A549 (cell line): ENCODE measurements around the gene KIR2DL1.

Experiments used
- BHLHE40 ChIP-seq: IDR thresholded peaks from 2 replicates; pipeline ENCODE4 v1.6.1; 2012; ENCODE audit warnings: low read depth, low read length, inconsistent platforms
- CEBPB ChIP-seq, 2 experiments: fragments of >200 bp in 1 of 2; sonication (Bioruptor Twin) in 1 of 2; formaldehyde crosslinking in 1 of 2; IDR thresholded peaks; 2 replicates each; pipeline ENCODE4 v1.6.1; 2012 to 2016
- CTCF ChIP-seq: fragments of >200 bp; sonication (Bioruptor Twin); formaldehyde crosslinking; IDR thresholded peaks from 3 replicates; pipeline ENCODE4 v1.5.1; 2016
- EP300 ChIP-seq, 2 experiments: fragments of >200 bp; sonication (Bioruptor Twin); formaldehyde crosslinking; IDR thresholded peaks; 2 replicates in 1 of 2; 3 replicates in 1 of 2; pipeline ENCODE4 v1.6.1; 2016 to 2017
- GATA3 ChIP-seq: IDR thresholded peaks from 2 replicates; pipeline ENCODE4 v1.6.1; 2012; ENCODE audit warnings: borderline replicate concordance
- KDM1A ChIP-seq: fragments of 200-600 bp; sonication (generic); IDR thresholded peaks from 2 replicates; pipeline ENCODE4 v1.6.1; 2016; ENCODE audit warnings: low read depth, mild to moderate bottlenecking
- NR3C1 ChIP-seq: fragments of >200 bp; sonication (Bioruptor Twin); formaldehyde crosslinking; IDR thresholded peaks from 3 replicates; pipeline ENCODE4 v1.6.1; 2017
- POLR2A ChIP-seq: IDR thresholded peaks from 2 replicates; pipeline ENCODE4 v1.6.1; 2012; ENCODE audit warnings: mild to moderate bottlenecking, low read length
- POLR2AphosphoS2 ChIP-seq: conservative IDR thresholded peaks from 2 replicates; pipeline ENCODE4 v1.6.1; 2012; ENCODE audit warnings: low read length, improper control_type of control experiment, inconsistent platforms
- RCOR1 ChIP-seq: fragments of 150-350 bp; IDR thresholded peaks from 2 replicates; pipeline ENCODE4 v1.6.1; 2014; ENCODE audit warnings: antibody characterized with exemption, low read length, low read depth
- REST ChIP-seq: fragments of 200-600 bp; sonication (generic); IDR thresholded peaks from 2 replicates; pipeline ENCODE4 v1.6.1; 2016; ENCODE audit warnings: antibody characterized with exemption, mild to moderate bottlenecking, moderate library complexity
- TFCP2L1 ChIP-seq: fragments of 250-450 bp; sonication (Bioruptor Pico); IDR thresholded peaks from 2 replicates; pipeline ENCODE4 v1.5.0; 2021; ENCODE audit warnings: mild to moderate bottlenecking
- USF2 ChIP-seq: fragments of 450-650 bp; IDR thresholded peaks from 2 replicates; pipeline ENCODE4 v1.6.1; 2014; ENCODE audit warnings: antibody characterized with exemption

- TF ChIP-seq POLR2A (no peak), BHLHE40 (no peak), CTCF (no peak), EP300 (IDR thresholded peaks at IDR 0.05) (no peak), TFCP2L1 (CRISPR knock-in tag) (no peak), CEBPB (IDR thresholded peaks at IDR 0.05) (no peak), POLR2AphosphoS2 (no peak), GATA3 (no peak), RCOR1 (no peak), USF2 (no peak), REST (no peak), NR3C1 (no peak), KDM1A (no peak)
Observed at GRCh38 chr19:54804571-54804970, 35.0 kb downstream of the KIR2DL1 start.
